ENCODE data around the gene VPS25. TPM values are rescaled to one million over a fixed set of nuclear protein-coding genes. Genes with fewer than 3 reads are reported as not detected.

VPS25 gene
- total and polyA plus RNA-seq, 8 donors, result 4.1 to 79.6 (median 46.5) TPM

DNA sequence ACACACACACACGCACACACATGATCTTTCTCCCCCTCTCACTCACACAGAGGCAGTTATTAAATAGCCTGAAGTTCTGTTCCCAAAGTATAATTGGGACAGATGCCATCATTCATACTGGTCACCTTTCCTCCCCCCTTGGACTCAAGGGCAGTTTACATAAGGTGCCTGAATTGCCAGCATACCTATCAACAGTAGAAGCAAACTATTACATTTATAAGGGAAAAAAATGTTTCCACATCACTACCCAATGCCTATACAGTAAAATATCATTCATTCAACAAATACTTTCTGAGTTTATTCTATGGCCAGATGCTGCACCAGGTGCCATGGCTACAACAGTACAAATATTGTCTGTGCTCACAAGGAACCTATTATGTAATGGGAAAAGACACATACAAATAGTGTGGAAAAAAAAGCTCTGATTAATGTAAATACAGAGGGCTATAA is 31.7 kb downstream of the VPS25 start:
- 29 to 50% (median 40%) methylated on average over 1 of the region's 1 CpG for WGBS, 5 donors
- TF ChIP-seq CTCF (IDR thresholded peaks at IDR 0.05) (no peak), EP300 (IDR thresholded peaks at IDR 0.05) (no peak), POLR2AphosphoS5 (IDR thresholded peaks at IDR 0.05) (peak in 2 of 3 donors; percentile 38 to 47), POLR2A (IDR thresholded peaks at IDR 0.05) (no peak)
- Histone ChIP-seq H3K27ac (peak overlapping the region; percentile 79 to 91 (median 82)), H3K9me3 (no peaks in the 10 kb centered on the region), H3K27me3 (no peaks in the 10 kb centered on the region), H3K36me3 (peaks cover 0 to 10% (median 9%) of the 10 kb centered on the region in 4 donors), H3K4me3 (no peak overlapping the region), H3K4me1 (peaks cover 13 to 59% (median 34%) of the 10 kb centered on the region in 4 donors)
- intact Hi-C loops (cut with DNase I; ENCODE audit: low total_unique reads), result no loop called here
- DNase-seq, result peak; percentile 64 to 89

GRCh38 chr17:42806249-42806648 is 33.0 kb downstream of the VPS25 start:
- intact Hi-C loops (cut with DNase I; ENCODE audit: low total_unique reads), result no loop called here
- TF ChIP-seq CTCF (IDR thresholded peaks at IDR 0.05) (no peak), POLR2AphosphoS5 (IDR thresholded peaks at IDR 0.05) (no peak), EP300 (IDR thresholded peaks at IDR 0.05) (no peak), POLR2A (IDR thresholded peaks at IDR 0.05) (no peak)
- H3K27ac ChIP-seq, result peak overlapping the region; percentile 71 to 95 (median 80)
- H3K4me1 ChIP-seq, result peaks cover 13 to 59% (median 35%) of the 10 kb centered on the region in 4 donors
- 48 to 94% (median 54%) methylated on average over 1 of the region's 1 CpG for WGBS, 5 donors
- H3K27me3 ChIP-seq, result no peaks in the 10 kb centered on the region
- no peaks in the 10 kb centered on the region for H3K9me3 ChIP-seq
- H3K36me3 ChIP-seq, result peaks cover 6 to 23% (median 22%) of the 10 kb centered on the region in 4 donors
- H3K4me3 ChIP-seq, result no peak overlapping the region
- DNase-seq, result peak in 1 of 2 donors; percentile 38

DNA sequence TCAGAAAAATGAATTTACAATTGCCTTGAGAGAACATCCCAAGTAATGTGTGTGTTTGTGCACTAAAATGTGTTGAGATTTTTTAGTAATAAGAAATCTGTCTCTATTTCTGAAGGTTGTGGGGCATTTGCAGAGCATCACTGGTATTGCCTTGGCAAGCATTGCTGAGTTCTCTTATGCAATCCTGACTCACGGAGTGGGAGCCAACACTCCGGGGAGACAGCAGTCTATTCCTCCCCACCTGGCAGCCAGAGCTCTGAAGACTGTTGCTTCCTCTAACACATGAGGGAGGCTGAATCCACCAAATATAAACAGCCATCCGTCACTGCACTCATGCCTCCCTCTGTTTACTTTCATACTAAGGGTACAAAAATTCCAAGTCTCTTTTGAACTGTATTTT is 36.0 kb downstream of the VPS25 start:
- intact Hi-C loops (cut with DNase I; ENCODE audit: low total_unique reads), result no loop called here
- no peak overlapping the region for H3K4me3 ChIP-seq
- H3K36me3 ChIP-seq, result peaks cover 31 to 53% (median 51%) of the 10 kb centered on the region in 4 donors
- peak overlapping the region in 3 of 5 donors; percentile 11 to 53 (median 49) for H3K27ac ChIP-seq
- H3K4me1 ChIP-seq, result peaks cover 0 to 45% (median 22%) of the 10 kb centered on the region in 4 donors
- H3K27me3 ChIP-seq, result no peaks in the 10 kb centered on the region
- TF ChIP-seq EP300 (IDR thresholded peaks at IDR 0.05) (no peak), POLR2AphosphoS5 (IDR thresholded peaks at IDR 0.05) (peak in 1 of 3 donors; percentile 50)
- no peaks in the 10 kb centered on the region for H3K9me3 ChIP-seq
- 16 to 27% (median 20%) methylated on average over 3 of the region's 3 CpGs for WGBS, 5 donors
- DNase-seq, result no peak

- Histone ChIP-seq H3K27me3 (no peaks in the 10 kb centered on the region), H3K36me3 (peaks cover 86 to 100% (median 99%) of the 10 kb centered on the region in 4 donors), H3K4me1 (peaks cover 0 to 15% (median 5%) of the 10 kb centered on the region in 4 donors), H3K4me3 (no peak overlapping the region), H3K9me3 (no peaks in the 10 kb centered on the region), H3K27ac (peak overlapping the region in 4 of 5 donors; percentile 26 to 46 (median 42))
- peak in 1 of 2 donors; percentile 30 for DNase-seq
- TF ChIP-seq CTCF (IDR thresholded peaks at IDR 0.05), result no peak
- peak in 1 of 3 donors; percentile 6 for TF ChIP-seq POLR2AphosphoS5 (IDR thresholded peaks at IDR 0.05)
- no peak for TF ChIP-seq EP300 (IDR thresholded peaks at IDR 0.05)
- 61 to 74% (median 73%) methylated on average over 8 of the region's 8 CpGs for WGBS, 5 donors
- intact Hi-C loops (cut with DNase I; ENCODE audit: low total_unique reads), result no loop called here
These were observed 41.6 kb downstream of the VPS25 start for GRCh38 chr17:42814633-42815399.
